SH-SY5Y (cell line): ENCODE results near the gene TAPT1.

Experiments
- GATA2 ChIP-seq: IDR thresholded peaks from 2 replicates; pipeline ENCODE4 v1.6.1; 2011; ENCODE audit warnings: mild to moderate bottlenecking, low read depth, low read length
- GATA3 ChIP-seq: IDR thresholded peaks from 2 replicates; pipeline ENCODE4 v1.6.1; 2011; ENCODE audit warnings: low read depth, mild to moderate bottlenecking, low read length, moderate library complexity

- TF ChIP-seq GATA2 = no peak
- TF ChIP-seq GATA3 = no peak
Measured at GRCh38 chr4:16226816-16227461, 668 bp upstream of the TAPT1 start.
